Measurements from ENCODE around the gene POU6F1.

The POU6F1 gene

DNA sequence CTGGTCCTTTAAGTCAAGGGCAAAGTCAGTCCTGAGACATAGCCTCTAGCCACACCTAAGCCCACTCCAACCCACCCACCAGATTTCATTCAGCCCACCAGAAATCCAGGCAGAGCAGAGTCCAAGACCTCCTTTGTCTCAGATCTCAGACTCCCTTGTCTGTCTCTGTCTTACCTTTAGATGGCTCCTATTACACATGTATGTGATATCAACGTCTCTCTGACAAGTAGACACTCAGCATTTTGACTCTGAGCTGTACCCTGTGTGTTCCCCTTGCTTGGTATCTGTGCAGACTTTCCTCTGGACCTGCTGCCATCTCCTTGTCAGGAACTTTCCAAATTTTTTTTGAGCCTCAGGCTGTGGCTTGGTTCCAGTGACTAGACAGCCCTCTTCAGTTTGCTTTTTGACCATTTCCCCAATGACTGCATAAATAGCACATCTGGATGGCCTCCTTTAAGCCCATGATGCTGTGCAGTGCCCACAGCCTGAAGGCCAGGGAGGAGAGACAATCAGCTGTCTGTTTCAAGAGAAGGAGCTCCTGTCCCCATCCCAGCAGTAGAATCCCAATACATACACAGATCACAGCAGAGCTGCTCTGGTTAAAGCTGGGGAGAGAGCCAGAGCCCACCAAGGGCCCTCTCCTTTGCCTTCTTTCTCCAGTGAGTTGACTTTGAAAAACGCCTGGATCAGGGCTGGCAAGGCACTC is 7.0 kb downstream of the POU6F1 start:
- TF ChIP-seq POLR2AphosphoS5 (IDR thresholded peaks at IDR 0.05; ENCODE audit: low read depth) (no peak), SPI1 (IDR thresholded peaks at IDR 0.05; ENCODE audit: borderline replicate concordance, low read depth) (no peak), GABPA (IDR thresholded peaks at IDR 0.05; ENCODE audit: low read depth) (no peak)
- TF ChIP-seq, protein P1, sequence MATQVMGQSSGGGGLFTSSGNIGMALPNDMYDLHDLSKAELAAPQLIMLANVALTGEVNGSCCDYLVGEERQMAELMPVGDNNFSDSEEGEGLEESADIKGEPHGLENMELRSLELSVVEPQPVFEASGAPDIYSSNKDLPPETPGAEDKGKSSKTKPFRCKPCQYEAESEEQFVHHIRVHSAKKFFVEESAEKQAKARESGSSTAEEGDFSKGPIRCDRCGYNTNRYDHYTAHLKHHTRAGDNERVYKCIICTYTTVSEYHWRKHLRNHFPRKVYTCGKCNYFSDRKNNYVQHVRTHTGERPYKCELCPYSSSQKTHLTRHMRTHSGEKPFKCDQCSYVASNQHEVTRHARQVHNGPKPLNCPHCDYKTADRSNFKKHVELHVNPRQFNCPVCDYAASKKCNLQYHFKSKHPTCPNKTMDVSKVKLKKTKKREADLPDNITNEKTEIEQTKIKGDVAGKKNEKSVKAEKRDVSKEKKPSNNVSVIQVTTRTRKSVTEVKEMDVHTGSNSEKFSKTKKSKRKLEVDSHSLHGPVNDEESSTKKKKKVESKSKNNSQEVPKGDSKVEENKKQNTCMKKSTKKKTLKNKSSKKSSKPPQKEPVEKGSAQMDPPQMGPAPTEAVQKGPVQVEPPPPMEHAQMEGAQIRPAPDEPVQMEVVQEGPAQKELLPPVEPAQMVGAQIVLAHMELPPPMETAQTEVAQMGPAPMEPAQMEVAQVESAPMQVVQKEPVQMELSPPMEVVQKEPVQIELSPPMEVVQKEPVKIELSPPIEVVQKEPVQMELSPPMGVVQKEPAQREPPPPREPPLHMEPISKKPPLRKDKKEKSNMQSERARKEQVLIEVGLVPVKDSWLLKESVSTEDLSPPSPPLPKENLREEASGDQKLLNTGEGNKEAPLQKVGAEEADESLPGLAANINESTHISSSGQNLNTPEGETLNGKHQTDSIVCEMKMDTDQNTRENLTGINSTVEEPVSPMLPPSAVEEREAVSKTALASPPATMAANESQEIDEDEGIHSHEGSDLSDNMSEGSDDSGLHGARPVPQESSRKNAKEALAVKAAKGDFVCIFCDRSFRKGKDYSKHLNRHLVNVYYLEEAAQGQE (IDR thresholded peaks at IDR 0.05; ENCODE audit: insufficient replicate concordance, low read depth): no peak
- TF ChIP-seq, protein P2, sequence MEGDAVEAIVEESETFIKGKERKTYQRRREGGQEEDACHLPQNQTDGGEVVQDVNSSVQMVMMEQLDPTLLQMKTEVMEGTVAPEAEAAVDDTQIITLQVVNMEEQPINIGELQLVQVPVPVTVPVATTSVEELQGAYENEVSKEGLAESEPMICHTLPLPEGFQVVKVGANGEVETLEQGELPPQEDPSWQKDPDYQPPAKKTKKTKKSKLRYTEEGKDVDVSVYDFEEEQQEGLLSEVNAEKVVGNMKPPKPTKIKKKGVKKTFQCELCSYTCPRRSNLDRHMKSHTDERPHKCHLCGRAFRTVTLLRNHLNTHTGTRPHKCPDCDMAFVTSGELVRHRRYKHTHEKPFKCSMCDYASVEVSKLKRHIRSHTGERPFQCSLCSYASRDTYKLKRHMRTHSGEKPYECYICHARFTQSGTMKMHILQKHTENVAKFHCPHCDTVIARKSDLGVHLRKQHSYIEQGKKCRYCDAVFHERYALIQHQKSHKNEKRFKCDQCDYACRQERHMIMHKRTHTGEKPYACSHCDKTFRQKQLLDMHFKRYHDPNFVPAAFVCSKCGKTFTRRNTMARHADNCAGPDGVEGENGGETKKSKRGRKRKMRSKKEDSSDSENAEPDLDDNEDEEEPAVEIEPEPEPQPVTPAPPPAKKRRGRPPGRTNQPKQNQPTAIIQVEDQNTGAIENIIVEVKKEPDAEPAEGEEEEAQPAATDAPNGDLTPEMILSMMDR (IDR thresholded peaks at IDR 0.05; ENCODE audit: insufficient read depth, low read length): no peak
- no peak for DNase-seq (ENCODE audit: low read depth in 1 of 2, low spot score in 1 of 2)
- Histone ChIP-seq H3K4me3 (replicated peaks; ENCODE audit: insufficient read depth, low read length) (no peak overlapping the region), H3K27ac (replicated peaks) (no peak overlapping the region), H3K27me3 (ENCODE audit: insufficient read depth, poor library complexity, severe bottlenecking) (no peaks in the 10 kb centered on the region)

DNA sequence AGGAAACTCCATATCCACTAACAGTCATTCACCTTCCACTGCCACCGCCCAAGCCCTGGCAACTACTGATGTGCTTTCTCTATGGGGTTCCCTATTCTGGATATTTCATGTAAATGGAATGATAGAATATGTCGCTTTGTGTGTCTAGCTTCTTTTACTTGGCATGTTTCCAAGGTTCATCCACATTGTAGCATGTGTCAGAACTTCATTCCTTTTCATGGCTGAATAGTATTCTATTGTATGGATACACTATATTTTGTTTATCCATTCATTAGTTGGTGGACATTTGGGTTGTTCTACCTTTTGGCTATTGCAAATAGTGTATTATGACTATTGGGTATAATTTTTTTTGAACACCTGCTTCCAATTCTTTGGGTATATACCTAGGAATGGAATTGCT is 8.6 kb downstream of the POU6F1 start:
- no peak for DNase-seq (ENCODE audit: low read depth in 1 of 2, low spot score in 1 of 2)
- H3K27ac ChIP-seq (replicated peaks): no peak overlapping the region
- TF ChIP-seq, protein P2 (IDR thresholded peaks at IDR 0.05; ENCODE audit: insufficient read depth, low read length): no peak
- TF ChIP-seq, protein P1 (IDR thresholded peaks at IDR 0.05; ENCODE audit: insufficient replicate concordance, low read depth): no peak
- TF ChIP-seq POLR2AphosphoS5 (IDR thresholded peaks at IDR 0.05; ENCODE audit: low read depth): no peak
- no peak for TF ChIP-seq GABPA (IDR thresholded peaks at IDR 0.05; ENCODE audit: low read depth)
- no peak for TF ChIP-seq SPI1 (IDR thresholded peaks at IDR 0.05; ENCODE audit: borderline replicate concordance, low read depth)
- no peaks in the 10 kb centered on the region for H3K27me3 ChIP-seq (ENCODE audit: insufficient read depth, poor library complexity, severe bottlenecking)
- no peak overlapping the region for H3K4me3 ChIP-seq (replicated peaks; ENCODE audit: insufficient read depth, low read length)

DNA sequence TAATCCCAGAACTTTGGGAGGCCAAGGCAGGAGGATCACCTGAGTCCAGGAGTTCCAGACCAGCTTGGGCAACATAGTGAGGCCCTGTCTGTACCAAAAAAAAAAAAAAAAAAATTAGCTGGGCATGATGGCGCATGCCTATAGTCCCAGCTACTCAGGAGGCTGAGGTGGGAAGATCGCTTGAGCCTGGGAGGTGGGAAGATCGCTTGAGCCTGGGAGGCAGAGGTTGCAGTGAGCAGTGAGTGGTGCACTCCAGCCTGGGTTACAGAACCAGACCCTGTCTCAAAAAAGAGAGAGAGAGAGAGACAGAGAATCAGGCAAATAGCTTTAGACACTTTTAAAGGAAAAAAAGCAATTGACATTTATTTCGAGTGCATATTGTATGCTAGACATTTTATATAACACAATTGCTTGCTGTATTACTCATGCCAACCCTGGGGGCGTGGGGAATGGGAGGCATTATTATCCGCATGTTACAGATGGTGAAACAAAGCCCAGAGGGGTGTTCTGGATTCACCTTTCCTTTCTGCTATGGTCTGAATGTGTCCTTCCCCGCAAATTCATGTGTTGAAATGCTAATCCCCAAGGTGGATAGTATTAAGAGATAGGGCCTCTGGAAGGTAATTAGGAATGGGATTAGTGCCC is 9.7 kb downstream of the POU6F1 start:
- no peak for TF ChIP-seq SPI1 (IDR thresholded peaks at IDR 0.05; ENCODE audit: borderline replicate concordance, low read depth)
- no peak for TF ChIP-seq GABPA (IDR thresholded peaks at IDR 0.05; ENCODE audit: low read depth)
- DNase-seq (ENCODE audit: low read depth in 1 of 2, low spot score in 1 of 2): no peak
- no peak overlapping the region for H3K4me3 ChIP-seq (replicated peaks; ENCODE audit: insufficient read depth, low read length)
- no peaks in the 10 kb centered on the region for H3K27me3 ChIP-seq (ENCODE audit: insufficient read depth, poor library complexity, severe bottlenecking)
- H3K27ac ChIP-seq (replicated peaks): no peak overlapping the region

DNA sequence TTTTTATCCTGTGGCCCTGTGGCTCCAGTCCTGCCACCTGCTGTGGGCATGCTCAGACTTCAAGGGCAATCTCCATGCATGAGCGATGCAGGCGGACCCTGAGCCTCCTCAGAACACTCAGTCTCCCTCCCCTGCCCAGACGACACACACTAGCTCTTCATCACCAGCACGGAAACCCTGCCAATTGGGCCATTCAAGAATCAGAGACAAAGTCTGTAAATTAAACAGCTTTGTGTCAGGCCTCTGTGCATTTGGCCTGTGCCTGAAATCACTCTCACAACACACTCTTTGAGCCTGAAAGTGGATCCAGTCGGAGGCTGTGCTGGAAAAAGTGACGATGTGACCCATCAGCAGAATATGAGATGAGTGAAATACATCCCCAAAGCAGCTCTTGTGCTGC is 12.5 kb downstream of the POU6F1 start:
- Histone ChIP-seq H3K4me3 (replicated peaks; ENCODE audit: insufficient read depth, low read length) (no peak overlapping the region), H3K27me3 (ENCODE audit: insufficient read depth, poor library complexity, severe bottlenecking) (no peaks in the 10 kb centered on the region), H3K27ac (replicated peaks) (no peak overlapping the region)
- DNase-seq (ENCODE audit: low read depth in 1 of 2, low spot score in 1 of 2): no peak
- no peak for TF ChIP-seq POLR2AphosphoS5 (IDR thresholded peaks at IDR 0.05; ENCODE audit: low read depth)
- TF ChIP-seq, protein P1 (IDR thresholded peaks at IDR 0.05; ENCODE audit: insufficient replicate concordance, low read depth): no peak
- no peak for TF ChIP-seq GABPA (IDR thresholded peaks at IDR 0.05; ENCODE audit: low read depth)
- TF ChIP-seq SPI1 (IDR thresholded peaks at IDR 0.05; ENCODE audit: borderline replicate concordance, low read depth): no peak
- TF ChIP-seq, protein P2 (IDR thresholded peaks at IDR 0.05; ENCODE audit: insufficient read depth, low read length): no peak

Measured in HL-60 (cell line).